Measurements from ENCODE around the gene SLC51A. TPM values are rescaled to one million over a fixed set of nuclear protein-coding genes. Genes with fewer than 3 reads are reported as not detected.

SLC51A gene
- total RNA-seq, 1 experiment from 2014 or later = not detected

Small RNA genes lying within 50 kb of the gene (small RNA-seq; reads per million reads assigned to genes)
- gene RF00019 = not detected

Other genes with a start within 250 kb of the SLC51A start
- 408 and 410 TPM in 2 replicates for gene TFRC, start 134.4 kb upstream of the SLC51A start, total RNA-seq (2014; rRNA removed; shearing (Covaris generic))
- gene ZDHHC19, start 5.1 kb upstream of the SLC51A start, total RNA-seq (2014; rRNA removed; shearing (Covaris generic)) = not detected in 2 replicates
- 71.0 and 76.7 TPM in 2 replicates for gene PCYT1A, start 71.2 kb downstream of the SLC51A start, total RNA-seq (2014; rRNA removed; shearing (Covaris generic))
- 5.3 and 7.6 TPM in 2 replicates for gene DYNLT2B, start 101.7 kb downstream of the SLC51A start, total RNA-seq (2014; rRNA removed; shearing (Covaris generic))
- gene TM4SF19, start 121.9 kb downstream of the SLC51A start, total RNA-seq (2014; rRNA removed; shearing (Covaris generic)) = 50.2 and 63.3 TPM in 2 replicates
- 9.3 and 14.7 TPM in 2 replicates for gene UBXN7, start 215.9 kb downstream of the SLC51A start, total RNA-seq (2014; rRNA removed; shearing (Covaris generic))

All from HT1080 (cell line).